HCT116 (cell line): ENCODE measurements around the gene PYCR2.
A peak's percentile ranks its signal among the peaks of the same experiment; 100 is the strongest.

Experiments
- EZH2 ChIP-seq: fragments of 200-600 bp; sonication (generic); IDR thresholded peaks from 2 replicates; pipeline ENCODE4 v1.6.1; 2017; ENCODE audit warnings: antibody characterized with exemption, mixed run types
- EZH2phosphoT487 ChIP-seq: fragments of 200-600 bp; IDR thresholded peaks from 2 replicates; pipeline ENCODE4 v1.6.1; 2018; ENCODE audit warnings: antibody characterized with exemption, borderline replicate concordance
- SIN3A ChIP-seq: IDR thresholded peaks from 2 replicates; pipeline ENCODE4 v1.6.1; 2012; ENCODE audit warnings: low read depth
- YY1 ChIP-seq: IDR thresholded peaks from 2 replicates; pipeline ENCODE4 v1.6.1; 2011; ENCODE audit warnings: low read length, low read depth, moderate library complexity, mild to moderate bottlenecking; ENCODE audit not compliant: insufficient replicate concordance; ENCODE audit errors: extremely low read depth
- TF ChIP-seq, protein P1 (sequence below): IDR thresholded peaks from 2 replicates; pipeline ENCODE4 v1.6.1; 2011; ENCODE audit warnings: mild to moderate bottlenecking, low read length, moderate library complexity; ENCODE audit not compliant: insufficient replicate concordance; ENCODE audit errors: extremely low read depth
- TF ChIP-seq, protein P2 (sequence below), 3 experiments: fragments of 200-600 bp in 1 of 3; sonication (generic) in 1 of 3; IDR thresholded peaks in 2 of 3; conservative IDR thresholded peaks in 1 of 3; 2 replicates each; pipeline ENCODE4 v1.5.1; 2012 to 2017; ENCODE audit warnings: low read depth in 2 of 3, low read length in 2 of 3, antibody characterized with exemption in 1 of 3, borderline replicate concordance in 1 of 3, control low read depth in 1 of 3, mild to moderate bottlenecking in 1 of 3, mixed read lengths in 1 of 3, mixed run types in 1 of 3, moderate library complexity in 1 of 3; ENCODE audit not compliant: insufficient read depth in 1 of 3
- TF ChIP-seq, protein P3 (sequence below): IDR thresholded peaks from 2 replicates; pipeline ENCODE4 v1.6.1; 2012; ENCODE audit warnings: low read depth

DNA sequence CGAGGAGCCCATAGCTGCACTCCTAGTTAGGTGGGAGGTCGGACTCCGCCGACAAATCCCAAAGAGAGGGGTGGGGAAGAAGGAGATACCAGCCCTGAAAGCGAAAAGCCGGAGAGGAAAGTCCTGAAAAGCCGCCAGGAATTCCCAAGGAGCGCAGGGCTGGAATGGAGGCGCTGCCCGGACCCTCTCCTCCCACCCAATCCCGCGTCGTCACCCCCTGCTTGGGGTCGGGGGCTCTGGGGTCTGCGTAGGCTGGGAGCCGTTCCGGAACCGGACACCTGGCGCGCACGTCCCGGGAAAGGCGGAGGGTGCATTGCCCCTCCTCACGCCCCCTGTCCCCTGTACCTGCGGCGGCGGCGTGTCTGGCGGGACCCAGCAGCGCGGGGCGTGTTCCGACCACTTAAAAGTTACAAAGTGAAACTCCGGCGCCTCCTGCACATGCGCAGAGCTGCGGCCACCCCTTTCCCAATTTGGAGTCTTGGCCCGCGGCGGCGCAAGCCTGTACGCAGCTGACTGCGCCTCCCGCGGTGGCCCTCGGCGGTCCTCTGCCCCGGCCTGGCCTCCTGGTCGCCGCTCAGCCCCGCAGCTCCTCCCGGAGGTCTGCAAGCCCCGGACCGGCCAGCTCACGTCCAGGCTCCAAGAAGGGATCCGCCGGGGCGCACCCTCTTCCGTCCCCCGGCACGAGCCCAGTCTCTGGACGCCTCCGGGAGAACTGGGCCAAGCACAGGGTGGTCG, 41.9 kb downstream of the PYCR2 start, which contains the start of gene TMEM63A:
- TF ChIP-seq, protein P1, sequence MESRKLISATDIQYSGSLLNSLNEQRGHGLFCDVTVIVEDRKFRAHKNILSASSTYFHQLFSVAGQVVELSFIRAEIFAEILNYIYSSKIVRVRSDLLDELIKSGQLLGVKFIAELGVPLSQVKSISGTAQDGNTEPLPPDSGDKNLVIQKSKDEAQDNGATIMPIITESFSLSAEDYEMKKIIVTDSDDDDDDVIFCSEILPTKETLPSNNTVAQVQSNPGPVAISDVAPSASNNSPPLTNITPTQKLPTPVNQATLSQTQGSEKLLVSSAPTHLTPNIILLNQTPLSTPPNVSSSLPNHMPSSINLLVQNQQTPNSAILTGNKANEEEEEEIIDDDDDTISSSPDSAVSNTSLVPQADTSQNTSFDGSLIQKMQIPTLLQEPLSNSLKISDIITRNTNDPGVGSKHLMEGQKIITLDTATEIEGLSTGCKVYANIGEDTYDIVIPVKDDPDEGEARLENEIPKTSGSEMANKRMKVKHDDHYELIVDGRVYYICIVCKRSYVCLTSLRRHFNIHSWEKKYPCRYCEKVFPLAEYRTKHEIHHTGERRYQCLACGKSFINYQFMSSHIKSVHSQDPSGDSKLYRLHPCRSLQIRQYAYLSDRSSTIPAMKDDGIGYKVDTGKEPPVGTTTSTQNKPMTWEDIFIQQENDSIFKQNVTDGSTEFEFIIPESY, result no peak
- TF ChIP-seq, protein P2, sequence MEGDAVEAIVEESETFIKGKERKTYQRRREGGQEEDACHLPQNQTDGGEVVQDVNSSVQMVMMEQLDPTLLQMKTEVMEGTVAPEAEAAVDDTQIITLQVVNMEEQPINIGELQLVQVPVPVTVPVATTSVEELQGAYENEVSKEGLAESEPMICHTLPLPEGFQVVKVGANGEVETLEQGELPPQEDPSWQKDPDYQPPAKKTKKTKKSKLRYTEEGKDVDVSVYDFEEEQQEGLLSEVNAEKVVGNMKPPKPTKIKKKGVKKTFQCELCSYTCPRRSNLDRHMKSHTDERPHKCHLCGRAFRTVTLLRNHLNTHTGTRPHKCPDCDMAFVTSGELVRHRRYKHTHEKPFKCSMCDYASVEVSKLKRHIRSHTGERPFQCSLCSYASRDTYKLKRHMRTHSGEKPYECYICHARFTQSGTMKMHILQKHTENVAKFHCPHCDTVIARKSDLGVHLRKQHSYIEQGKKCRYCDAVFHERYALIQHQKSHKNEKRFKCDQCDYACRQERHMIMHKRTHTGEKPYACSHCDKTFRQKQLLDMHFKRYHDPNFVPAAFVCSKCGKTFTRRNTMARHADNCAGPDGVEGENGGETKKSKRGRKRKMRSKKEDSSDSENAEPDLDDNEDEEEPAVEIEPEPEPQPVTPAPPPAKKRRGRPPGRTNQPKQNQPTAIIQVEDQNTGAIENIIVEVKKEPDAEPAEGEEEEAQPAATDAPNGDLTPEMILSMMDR (IDR thresholded peaks at IDR 0.05 in 2 of 3, conservative IDR thresholded peaks at IDR 0.05 in 1 of 3; ENCODE audit: borderline replicate concordance in 1 of 3, insufficient read depth in 1 of 3, low read depth in 2 of 3, low read length in 2 of 3), result peak in 2 of 3 experiments; percentile 18 to 41; a peak in 3 of 6 replicates
- TF ChIP-seq YY1 (peak; percentile 39), SIN3A (no peak), EZH2phosphoT487 (no peak), EZH2 (no peak)
- TF ChIP-seq, protein P3, sequence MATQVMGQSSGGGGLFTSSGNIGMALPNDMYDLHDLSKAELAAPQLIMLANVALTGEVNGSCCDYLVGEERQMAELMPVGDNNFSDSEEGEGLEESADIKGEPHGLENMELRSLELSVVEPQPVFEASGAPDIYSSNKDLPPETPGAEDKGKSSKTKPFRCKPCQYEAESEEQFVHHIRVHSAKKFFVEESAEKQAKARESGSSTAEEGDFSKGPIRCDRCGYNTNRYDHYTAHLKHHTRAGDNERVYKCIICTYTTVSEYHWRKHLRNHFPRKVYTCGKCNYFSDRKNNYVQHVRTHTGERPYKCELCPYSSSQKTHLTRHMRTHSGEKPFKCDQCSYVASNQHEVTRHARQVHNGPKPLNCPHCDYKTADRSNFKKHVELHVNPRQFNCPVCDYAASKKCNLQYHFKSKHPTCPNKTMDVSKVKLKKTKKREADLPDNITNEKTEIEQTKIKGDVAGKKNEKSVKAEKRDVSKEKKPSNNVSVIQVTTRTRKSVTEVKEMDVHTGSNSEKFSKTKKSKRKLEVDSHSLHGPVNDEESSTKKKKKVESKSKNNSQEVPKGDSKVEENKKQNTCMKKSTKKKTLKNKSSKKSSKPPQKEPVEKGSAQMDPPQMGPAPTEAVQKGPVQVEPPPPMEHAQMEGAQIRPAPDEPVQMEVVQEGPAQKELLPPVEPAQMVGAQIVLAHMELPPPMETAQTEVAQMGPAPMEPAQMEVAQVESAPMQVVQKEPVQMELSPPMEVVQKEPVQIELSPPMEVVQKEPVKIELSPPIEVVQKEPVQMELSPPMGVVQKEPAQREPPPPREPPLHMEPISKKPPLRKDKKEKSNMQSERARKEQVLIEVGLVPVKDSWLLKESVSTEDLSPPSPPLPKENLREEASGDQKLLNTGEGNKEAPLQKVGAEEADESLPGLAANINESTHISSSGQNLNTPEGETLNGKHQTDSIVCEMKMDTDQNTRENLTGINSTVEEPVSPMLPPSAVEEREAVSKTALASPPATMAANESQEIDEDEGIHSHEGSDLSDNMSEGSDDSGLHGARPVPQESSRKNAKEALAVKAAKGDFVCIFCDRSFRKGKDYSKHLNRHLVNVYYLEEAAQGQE, result no peak
